ENCODE results near the gene SIPA1L3. TPM values are rescaled to one million over a fixed set of nuclear protein-coding genes. Genes with fewer than 3 reads are reported as not detected.
"Not testable (repeated sequence)": the region's sequence is repeated elsewhere in the genome, so short reads cannot be mapped to it uniquely, and the experiment has no call there.

SIPA1L3 gene
- total and polyA plus RNA-seq, 11 donors: 4.7 to 22.9 (median 8.8) TPM

GRCh38 chr19:38028913-38029510, 122.0 kb downstream of the SIPA1L3 start:
- Histone ChIP-seq H3K4me1 (peaks cover 0 to 17% (median 0%) of the 10 kb centered on the region in 12 donors), H3K27me3 (no peaks in the 10 kb centered on the region), H3K27ac (no peak overlapping the region), H3K9me3 (peaks cover 0 to 6% (median 0%) of the 10 kb centered on the region in 12 donors), H3K36me3 (peaks cover 0 to 7% (median 0%) of the 10 kb centered on the region in 9 donors), H3K4me3 (no peak overlapping the region)
- TF ChIP-seq POLR2A (IDR thresholded peaks at IDR 0.05): no peak
- TF ChIP-seq CTCF (IDR thresholded peaks at IDR 0.05): no peak
- 70 to 84% (median 79%) methylated on average over 6 of the region's 6 CpGs for WGBS, 4 donors
- DNase-seq: no peak
- intact Hi-C loops (cut with DNase I): no loop called here
- no peak for ATAC-seq

GRCh38 chr19:38030001-38030400, 123.0 kb downstream of the SIPA1L3 start:
- H3K36me3 ChIP-seq; DNase-seq; H3K4me3 ChIP-seq; H3K9me3 ChIP-seq; H3K27ac ChIP-seq; ATAC-seq; intact Hi-C loops (cut with DNase I); H3K27me3 ChIP-seq: not testable (repeated sequence)
- WGBS, 4 donors: 93 to 98% (median 98%) methylated on average over 8 of the region's 8 CpGs
- peaks cover 0 to 24% (median 0%) of the 10 kb centered on the region in 12 donors for H3K4me1 ChIP-seq

GRCh38 chr19:38030686-38031422, 123.8 kb downstream of the SIPA1L3 start:
- Histone ChIP-seq H3K36me3 (peaks cover 0 to 7% (median 0%) of the 10 kb centered on the region in 9 donors), H3K9me3 (peaks cover 0 to 6% (median 0%) of the 10 kb centered on the region in 12 donors), H3K27me3 (no peaks in the 10 kb centered on the region), H3K4me1 (peaks cover 0 to 26% (median 2%) of the 10 kb centered on the region in 12 donors), H3K4me3 (no peak overlapping the region), H3K27ac (no peak overlapping the region)
- no peak for ATAC-seq
- intact Hi-C loops (cut with DNase I): no loop called here
- DNase-seq: no peak
- 83 to 87% (median 85%) methylated on average over 9 of the region's 9 CpGs for WGBS, 4 donors
- no peak for TF ChIP-seq CTCF (IDR thresholded peaks at IDR 0.05)
- TF ChIP-seq POLR2A (IDR thresholded peaks at IDR 0.05): no peak

GRCh38 chr19:38031423-38031770, 124.4 kb downstream of the SIPA1L3 start:
- intact Hi-C loops (cut with DNase I): no loop called here
- H3K36me3 ChIP-seq: peaks cover 0 to 7% (median 0%) of the 10 kb centered on the region in 9 donors
- no peak overlapping the region for H3K4me3 ChIP-seq
- no peak for DNase-seq
- no peak overlapping the region for H3K27ac ChIP-seq
- peaks cover 0 to 31% (median 7%) of the 10 kb centered on the region in 12 donors for H3K4me1 ChIP-seq
- no peaks in the 10 kb centered on the region for H3K27me3 ChIP-seq
- 96 to 98% (median 97%) methylated on average over 2 of the region's 2 CpGs for WGBS, 4 donors
- peaks cover 0 to 6% (median 0%) of the 10 kb centered on the region in 12 donors for H3K9me3 ChIP-seq
- TF ChIP-seq POLR2A (IDR thresholded peaks at IDR 0.05): no peak
- no peak for ATAC-seq

GRCh38 chr19:38032151-38032550, 125.1 kb downstream of the SIPA1L3 start:
- ATAC-seq (no peak), DNase-seq (no peak)
- H3K4me3 ChIP-seq: no peak overlapping the region
- 74 to 76% (median 75%) methylated on average over 4 of the region's 4 CpGs for WGBS, 4 donors
- intact Hi-C loops (cut with DNase I): no loop called here
- no peaks in the 10 kb centered on the region for H3K27me3 ChIP-seq
- no peak overlapping the region for H3K27ac ChIP-seq
- H3K9me3 ChIP-seq: peaks cover 0 to 6% (median 0%) of the 10 kb centered on the region in 12 donors
- peaks cover 0 to 7% (median 0%) of the 10 kb centered on the region in 9 donors for H3K36me3 ChIP-seq
- TF ChIP-seq CTCF (IDR thresholded peaks at IDR 0.05) (no peak), POLR2A (IDR thresholded peaks at IDR 0.05) (no peak)
- H3K4me1 ChIP-seq: peaks cover 0 to 31% (median 13%) of the 10 kb centered on the region in 12 donors

All from heart left ventricle (tissue), 16 donors.